22Rv1 (cell line): ENCODE measurements around the gene ADAMTS17.

Source experiments
- H3K27ac ChIP-seq: fragments of 450-650 bp; 2 replicates; pipeline ENCODE4 v1.5.1; 2017
- ZFX ChIP-seq: fragments of 450-650 bp; IDR thresholded peaks from 2 replicates; pipeline ENCODE4 v1.6.1; 2017; ENCODE audit warnings: antibody characterized with exemption, borderline replicate concordance
- TF ChIP-seq, protein P1 (sequence below): fragments of 450-650 bp; IDR thresholded peaks from 2 replicates; pipeline ENCODE4 v1.5.1; 2017; ENCODE audit warnings: mild to moderate bottlenecking

ADAMTS17 gene

GRCh38 chr15:100052716-100053473 lies 288.9 kb downstream of the ADAMTS17 start:
- TF ChIP-seq ZFX, result no peak
- H3K27ac ChIP-seq, result no peak overlapping the region

- no peak overlapping the region for H3K27ac ChIP-seq
- TF ChIP-seq ZFX, result no peak
- TF ChIP-seq, protein P1, sequence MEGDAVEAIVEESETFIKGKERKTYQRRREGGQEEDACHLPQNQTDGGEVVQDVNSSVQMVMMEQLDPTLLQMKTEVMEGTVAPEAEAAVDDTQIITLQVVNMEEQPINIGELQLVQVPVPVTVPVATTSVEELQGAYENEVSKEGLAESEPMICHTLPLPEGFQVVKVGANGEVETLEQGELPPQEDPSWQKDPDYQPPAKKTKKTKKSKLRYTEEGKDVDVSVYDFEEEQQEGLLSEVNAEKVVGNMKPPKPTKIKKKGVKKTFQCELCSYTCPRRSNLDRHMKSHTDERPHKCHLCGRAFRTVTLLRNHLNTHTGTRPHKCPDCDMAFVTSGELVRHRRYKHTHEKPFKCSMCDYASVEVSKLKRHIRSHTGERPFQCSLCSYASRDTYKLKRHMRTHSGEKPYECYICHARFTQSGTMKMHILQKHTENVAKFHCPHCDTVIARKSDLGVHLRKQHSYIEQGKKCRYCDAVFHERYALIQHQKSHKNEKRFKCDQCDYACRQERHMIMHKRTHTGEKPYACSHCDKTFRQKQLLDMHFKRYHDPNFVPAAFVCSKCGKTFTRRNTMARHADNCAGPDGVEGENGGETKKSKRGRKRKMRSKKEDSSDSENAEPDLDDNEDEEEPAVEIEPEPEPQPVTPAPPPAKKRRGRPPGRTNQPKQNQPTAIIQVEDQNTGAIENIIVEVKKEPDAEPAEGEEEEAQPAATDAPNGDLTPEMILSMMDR, result no peak
Observed at GRCh38 chr15:100050877-100051786, 290.6 kb downstream of the ADAMTS17 start.

GRCh38 chr15:100049936-100050876 lies 291.6 kb downstream of the ADAMTS17 start:
- no peak overlapping the region for H3K27ac ChIP-seq
- TF ChIP-seq ZFX, result no peak
- TF ChIP-seq, protein P1, result no peak

DNA sequence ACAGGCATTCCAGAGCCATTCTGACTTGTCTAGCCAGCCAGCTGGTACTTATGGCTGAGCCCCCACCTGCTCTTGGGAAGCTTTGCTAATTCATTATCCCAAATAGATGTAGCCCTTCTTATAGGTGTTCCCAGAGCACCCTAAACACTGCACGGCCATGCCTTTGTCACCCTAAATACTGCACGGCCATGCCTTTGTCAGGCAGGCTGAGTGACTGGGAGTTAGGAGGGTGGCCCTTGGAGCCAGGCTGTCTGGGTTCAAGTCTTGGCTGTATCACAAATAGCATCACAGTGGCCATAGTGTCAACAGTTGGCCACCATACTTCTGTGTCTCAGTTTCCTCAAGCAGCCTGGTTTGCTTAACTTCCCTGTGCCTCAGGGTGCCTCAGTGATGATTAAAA lies 292.3 kb downstream of the ADAMTS17 start:
- no peak for TF ChIP-seq ZFX
- TF ChIP-seq, protein P1, result no peak

GRCh38 chr15:100048736-100049135 lies 293.0 kb downstream of the ADAMTS17 start:
- TF ChIP-seq ZFX, result no peak
- TF ChIP-seq, protein P1, result no peak

More for the DNA sequence above, 292.3 kb downstream of the ADAMTS17 start:
- H3K27ac ChIP-seq, result no peak overlapping the region

GRCh38 chr15:100043692-100044091 lies 298.1 kb downstream of the ADAMTS17 start:
- H3K27ac ChIP-seq, result no peak overlapping the region
- TF ChIP-seq ZFX, result no peak
- TF ChIP-seq, protein P1, result no peak

More at GRCh38 chr15:100048736-100049135, 293.0 kb downstream of the ADAMTS17 start:
- H3K27ac ChIP-seq, result no peak overlapping the region

DNA sequence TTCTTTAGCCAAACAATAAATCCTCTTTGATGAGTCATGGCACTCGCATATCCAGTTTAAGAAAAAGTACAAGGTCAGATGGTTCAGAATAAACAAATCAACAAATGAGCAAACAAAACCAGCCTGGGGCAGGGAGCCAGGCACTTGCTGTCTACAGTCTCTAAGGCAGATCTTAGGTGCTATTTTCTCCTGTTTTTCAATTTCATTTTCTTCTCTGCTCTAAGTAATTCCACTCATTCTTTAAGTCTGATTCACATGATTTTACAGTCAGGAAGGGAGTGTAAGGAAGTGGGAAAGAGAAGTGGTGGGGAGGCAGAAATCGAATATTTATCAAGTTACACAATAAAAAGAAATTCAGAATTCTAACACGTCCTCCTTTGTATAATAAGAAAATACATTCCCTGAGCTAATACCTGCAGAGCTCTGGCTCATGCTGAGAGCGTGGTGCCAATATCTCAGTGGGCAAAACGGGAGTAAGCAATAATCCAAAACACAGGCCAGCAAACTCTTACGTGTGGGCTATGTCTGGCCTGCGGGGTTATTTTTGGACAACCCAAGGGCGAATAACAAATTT lies 298.6 kb downstream of the ADAMTS17 start:
- TF ChIP-seq ZFX, result no peak
- TF ChIP-seq, protein P1, result no peak
- H3K27ac ChIP-seq, result no peak overlapping the region
